ENCODE results near the gene IFT43.

Gene IFT43

DNA sequence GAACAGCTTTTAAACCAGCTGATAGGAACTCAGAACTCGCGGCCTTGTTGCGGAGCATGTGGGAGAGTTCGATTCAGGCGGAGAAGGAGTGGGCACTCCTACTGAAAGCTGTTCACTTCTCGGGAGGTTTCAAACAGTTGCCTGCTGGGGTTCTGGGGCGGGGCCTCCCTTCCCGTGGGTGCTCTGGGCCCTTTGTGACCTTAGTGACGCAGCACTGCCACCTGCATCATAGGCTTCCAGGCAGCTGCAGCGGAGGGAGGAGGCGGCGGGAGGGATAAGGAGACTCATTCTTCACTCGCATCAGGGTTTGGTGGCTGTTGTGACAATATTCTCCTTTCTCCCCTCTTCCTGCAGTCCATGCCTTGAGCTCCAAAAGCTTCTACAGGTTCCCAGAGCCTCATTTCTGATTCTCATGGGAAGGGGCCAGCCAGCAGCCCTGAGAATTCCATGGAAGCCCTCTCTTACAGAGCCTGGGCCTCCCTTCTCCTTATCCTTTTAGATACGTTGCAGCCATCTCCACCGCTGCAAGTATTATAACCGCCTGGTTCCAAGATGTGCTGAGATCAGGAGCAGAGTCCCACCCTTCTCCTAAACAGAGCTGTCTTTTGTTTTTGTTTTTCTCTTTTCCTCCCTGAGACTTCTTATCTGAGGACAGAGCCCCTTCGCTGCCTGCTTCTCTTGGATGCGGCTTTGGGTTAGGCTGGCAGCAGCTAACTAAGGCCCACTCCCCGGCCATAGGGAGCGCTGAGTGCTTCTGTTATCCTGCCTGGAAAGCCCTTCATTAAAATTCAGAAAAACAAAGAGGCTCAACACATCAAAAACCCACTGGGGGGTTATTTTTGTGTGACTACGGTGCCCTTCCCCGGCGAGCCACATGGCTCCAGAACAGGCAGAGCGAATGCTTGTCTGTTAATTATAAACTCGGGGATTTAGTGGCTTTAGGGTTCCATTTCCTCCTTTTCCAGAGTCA lies 98.5 kb downstream of the IFT43 start:
- 89% methylated on average over 25 of the region's 25 CpGs for WGBS
- H4K91ac ChIP-seq (ENCODE audit: low read length) = no peak overlapping the region
- no peak overlapping the region for H2BK120ac ChIP-seq (ENCODE audit: low read depth, low read length)
- no peak overlapping the region for H2AK5ac ChIP-seq (ENCODE audit: low read length, severe bottlenecking)
- H2AFZ ChIP-seq (ENCODE audit: low read depth, low read length) = no peak overlapping the region
- H2BK5ac ChIP-seq (ENCODE audit: low read depth, low read length, poor library complexity, severe bottlenecking) = no peak overlapping the region
- H3K36me3 ChIP-seq (ENCODE audit: control insufficient read depth in 1 of 2, insufficient read depth in 2 of 2, low read depth in 1 of 2, low read length in 2 of 2) = peaks cover 13 to 22% of the 10 kb centered on the region in 2 experiments
- no peak overlapping the region for H3K14ac ChIP-seq (ENCODE audit: low read length in 2 of 2)
- H3K4me1 ChIP-seq (ENCODE audit: control insufficient read depth, insufficient read depth, low read depth, low read length) = peaks cover 5% of the 10 kb centered on the region
- H3K27ac ChIP-seq (ENCODE audit: low read length, poor library complexity, severe bottlenecking) = no peak overlapping the region
- no peak overlapping the region for H3K18ac ChIP-seq (ENCODE audit: low read depth in 1 of 2, low read length in 2 of 2)
- H3K9me3 ChIP-seq (ENCODE audit: control insufficient read depth, low read length) = no peaks in the 10 kb centered on the region
- no peak overlapping the region for H3K9ac ChIP-seq (ENCODE audit: low read length)
- no peak overlapping the region for H3K4me3 ChIP-seq (ENCODE audit: insufficient read depth in 1 of 2, low read depth in 1 of 2, low read length in 2 of 2)
- peaks cover 0 to 3% of the 10 kb centered on the region in 2 experiments for H3K27me3 ChIP-seq (ENCODE audit: control insufficient read depth in 1 of 2, insufficient read depth in 1 of 2, low read length in 2 of 2)
- H3K4ac ChIP-seq (ENCODE audit: low read depth in 1 of 2, low read length in 2 of 2) = no peak overlapping the region
- H3K23ac ChIP-seq (ENCODE audit: low read length in 2 of 2) = no peak overlapping the region
- H2BK15ac ChIP-seq (ENCODE audit: low read depth, poor library complexity, severe bottlenecking) = no peak overlapping the region
- no peak overlapping the region for H3K4me2 ChIP-seq (ENCODE audit: low read length, poor library complexity, severe bottlenecking)
- H4K8ac ChIP-seq (ENCODE audit: low read length) = no peak overlapping the region
- H2BK12ac ChIP-seq (ENCODE audit: low read length in 2 of 2) = no peak overlapping the region
- no peaks in the 10 kb centered on the region for H3K79me1 ChIP-seq (replicated peaks; ENCODE audit: low read length, poor library complexity, severe bottlenecking)
- DNase-seq = no peak

DNA sequence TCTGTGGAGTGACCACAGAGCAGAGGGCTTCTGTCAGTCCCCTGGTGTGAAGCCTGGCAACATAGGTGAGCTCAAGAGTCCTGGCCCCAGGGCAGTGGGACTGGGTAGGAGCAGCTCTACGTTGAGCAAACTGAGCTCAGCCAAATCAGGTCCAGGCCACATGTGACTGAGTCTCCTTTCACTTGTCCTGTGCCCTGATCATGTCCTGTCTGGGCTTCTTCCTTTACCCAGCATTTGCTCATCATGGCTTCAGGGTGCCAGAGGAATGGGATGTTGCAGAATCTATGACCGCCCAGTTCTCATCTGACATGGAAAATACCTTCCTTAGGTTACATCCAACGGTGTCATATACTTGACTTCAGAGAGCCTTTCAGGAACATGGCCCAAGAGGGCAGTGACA lies 99.8 kb downstream of the IFT43 start:
- no peak overlapping the region for H3K9ac ChIP-seq (ENCODE audit: low read length)
- no peak overlapping the region for H2BK12ac ChIP-seq (ENCODE audit: low read length in 2 of 2)
- peaks cover 0 to 12% of the 10 kb centered on the region in 2 experiments for H3K27me3 ChIP-seq (ENCODE audit: control insufficient read depth in 1 of 2, insufficient read depth in 1 of 2, low read length in 2 of 2)
- H3K36me3 ChIP-seq (ENCODE audit: control insufficient read depth in 1 of 2, insufficient read depth in 2 of 2, low read depth in 1 of 2, low read length in 2 of 2) = peaks cover 13 to 22% of the 10 kb centered on the region in 2 experiments
- H3K23ac ChIP-seq (ENCODE audit: low read length in 2 of 2) = no peak overlapping the region
- no peak overlapping the region for H4K8ac ChIP-seq (ENCODE audit: low read length)
- H3K79me1 ChIP-seq (replicated peaks; ENCODE audit: low read length, poor library complexity, severe bottlenecking) = no peaks in the 10 kb centered on the region
- H2BK120ac ChIP-seq (ENCODE audit: low read depth, low read length) = no peak overlapping the region
- no peak overlapping the region for H2AK5ac ChIP-seq (ENCODE audit: low read length, severe bottlenecking)
- no peak overlapping the region for H2BK5ac ChIP-seq (ENCODE audit: low read depth, low read length, poor library complexity, severe bottlenecking)
- H3K27ac ChIP-seq (ENCODE audit: low read length, poor library complexity, severe bottlenecking) = no peak overlapping the region
- no peak overlapping the region for H3K4me3 ChIP-seq (ENCODE audit: insufficient read depth in 1 of 2, low read depth in 1 of 2, low read length in 2 of 2)
- no peak overlapping the region for H3K4me2 ChIP-seq (ENCODE audit: low read length, poor library complexity, severe bottlenecking)
- peaks cover 5% of the 10 kb centered on the region for H3K4me1 ChIP-seq (ENCODE audit: control insufficient read depth, insufficient read depth, low read depth, low read length)
- H2BK15ac ChIP-seq (ENCODE audit: low read depth, poor library complexity, severe bottlenecking) = no peak overlapping the region
- H3K4ac ChIP-seq (ENCODE audit: low read depth in 1 of 2, low read length in 2 of 2) = no peak overlapping the region
- H3K9me3 ChIP-seq (ENCODE audit: control insufficient read depth, low read length) = no peaks in the 10 kb centered on the region
- DNase-seq = no peak
- H3K18ac ChIP-seq (ENCODE audit: low read depth in 1 of 2, low read length in 2 of 2) = no peak overlapping the region
- 94% methylated on average over 3 of the region's 3 CpGs for WGBS
- no peak overlapping the region for H4K91ac ChIP-seq (ENCODE audit: low read length)
- no peak overlapping the region for H3K14ac ChIP-seq (ENCODE audit: low read length in 2 of 2)
- H2AFZ ChIP-seq (ENCODE audit: low read depth, low read length) = no peak overlapping the region

DNA sequence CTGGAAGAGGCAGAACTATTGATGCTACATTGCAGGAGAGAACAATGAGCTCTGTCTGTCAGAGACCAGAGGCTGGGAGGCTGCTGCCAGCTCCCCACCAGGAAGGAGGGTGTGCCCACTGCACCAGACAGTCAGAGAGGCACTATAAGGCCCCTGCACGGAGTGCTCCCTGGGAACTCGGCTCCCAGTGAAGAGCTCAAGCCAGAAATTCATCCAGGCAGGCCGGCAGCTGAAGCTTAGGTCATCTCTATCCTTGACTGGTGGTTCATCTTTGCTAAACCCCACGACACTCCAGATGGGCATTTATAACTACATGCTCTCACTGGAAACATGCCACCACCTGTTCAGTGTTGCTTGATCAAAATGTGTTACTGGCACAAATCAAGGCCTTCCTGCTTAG lies 101.1 kb downstream of the IFT43 start:
- 70% methylated on average over 4 of the region's 4 CpGs for WGBS
- no peak for DNase-seq
- Histone ChIP-seq H2BK5ac (ENCODE audit: low read depth, low read length, poor library complexity, severe bottlenecking) (no peak overlapping the region), H3K9ac (ENCODE audit: low read length) (no peak overlapping the region), H3K4me3 (ENCODE audit: insufficient read depth in 1 of 2, low read depth in 1 of 2, low read length in 2 of 2) (no peak overlapping the region), H2BK15ac (ENCODE audit: low read depth, poor library complexity, severe bottlenecking) (no peak overlapping the region), H4K8ac (ENCODE audit: low read length) (no peak overlapping the region), H3K27me3 (ENCODE audit: control insufficient read depth in 1 of 2, insufficient read depth in 1 of 2, low read length in 2 of 2) (peaks cover 9 to 14% of the 10 kb centered on the region in 2 experiments), H3K4me1 (ENCODE audit: control insufficient read depth, insufficient read depth, low read depth, low read length) (peaks cover 5% of the 10 kb centered on the region), H2BK120ac (ENCODE audit: low read depth, low read length) (no peak overlapping the region), H3K4ac (ENCODE audit: low read depth in 1 of 2, low read length in 2 of 2) (no peak overlapping the region), H4K91ac (ENCODE audit: low read length) (no peak overlapping the region), H2BK12ac (ENCODE audit: low read length in 2 of 2) (no peak overlapping the region), H3K14ac (ENCODE audit: low read length in 2 of 2) (no peak overlapping the region), H3K18ac (ENCODE audit: low read depth in 1 of 2, low read length in 2 of 2) (no peak overlapping the region), H2AFZ (ENCODE audit: low read depth, low read length) (no peak overlapping the region), H2AK5ac (ENCODE audit: low read length, severe bottlenecking) (no peak overlapping the region), H3K79me1 (replicated peaks; ENCODE audit: low read length, poor library complexity, severe bottlenecking) (no peaks in the 10 kb centered on the region), H3K23ac (ENCODE audit: low read length in 2 of 2) (no peak overlapping the region), H3K27ac (ENCODE audit: low read length, poor library complexity, severe bottlenecking) (no peak overlapping the region), H3K4me2 (ENCODE audit: low read length, poor library complexity, severe bottlenecking) (no peak overlapping the region), H3K9me3 (ENCODE audit: control insufficient read depth, low read length) (no peaks in the 10 kb centered on the region), H3K36me3 (ENCODE audit: control insufficient read depth in 1 of 2, insufficient read depth in 2 of 2, low read depth in 1 of 2, low read length in 2 of 2) (peaks cover 13 to 22% of the 10 kb centered on the region in 2 experiments)

DNA sequence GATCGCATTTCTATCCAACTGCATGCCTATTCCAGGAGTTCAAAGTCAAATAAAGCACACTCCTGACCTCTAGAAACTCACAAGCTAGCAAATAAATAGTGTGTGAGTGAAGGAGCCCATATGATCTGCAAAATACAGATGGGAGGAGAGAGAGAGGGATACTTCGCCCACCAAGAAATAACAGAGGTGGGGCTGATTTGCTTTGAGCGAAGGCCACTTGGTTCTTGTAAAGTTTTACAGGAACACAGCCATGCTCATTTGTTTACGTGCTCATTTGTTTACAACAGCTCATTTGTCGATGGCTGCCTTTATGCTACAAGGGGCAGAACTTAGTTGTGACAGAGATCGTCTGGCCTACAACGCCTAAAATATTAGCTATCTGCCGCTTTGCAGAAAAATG lies 102.8 kb downstream of the IFT43 start:
- Histone ChIP-seq H2BK12ac (ENCODE audit: low read length in 2 of 2) (no peak overlapping the region), H3K27ac (ENCODE audit: low read length, poor library complexity, severe bottlenecking) (no peak overlapping the region), H3K4ac (ENCODE audit: low read depth in 1 of 2, low read length in 2 of 2) (no peak overlapping the region), H3K4me2 (ENCODE audit: low read length, poor library complexity, severe bottlenecking) (no peak overlapping the region), H3K9me3 (ENCODE audit: control insufficient read depth, low read length) (no peaks in the 10 kb centered on the region), H3K4me3 (ENCODE audit: insufficient read depth in 1 of 2, low read depth in 1 of 2, low read length in 2 of 2) (no peak overlapping the region), H4K8ac (ENCODE audit: low read length) (no peak overlapping the region), H3K27me3 (ENCODE audit: control insufficient read depth in 1 of 2, insufficient read depth in 1 of 2, low read length in 2 of 2) (peaks cover 13 to 23% of the 10 kb centered on the region in 2 experiments), H2BK5ac (ENCODE audit: low read depth, low read length, poor library complexity, severe bottlenecking) (no peak overlapping the region), H4K91ac (ENCODE audit: low read length) (no peak overlapping the region), H3K4me1 (ENCODE audit: control insufficient read depth, insufficient read depth, low read depth, low read length) (peaks cover 5% of the 10 kb centered on the region), H3K9ac (ENCODE audit: low read length) (no peak overlapping the region), H3K79me1 (replicated peaks; ENCODE audit: low read length, poor library complexity, severe bottlenecking) (no peaks in the 10 kb centered on the region), H3K18ac (ENCODE audit: low read depth in 1 of 2, low read length in 2 of 2) (no peak overlapping the region), H3K36me3 (ENCODE audit: control insufficient read depth in 1 of 2, insufficient read depth in 2 of 2, low read depth in 1 of 2, low read length in 2 of 2) (peaks cover 3 to 10% of the 10 kb centered on the region in 2 experiments), H2AFZ (ENCODE audit: low read depth, low read length) (no peak overlapping the region), H3K23ac (ENCODE audit: low read length in 2 of 2) (no peak overlapping the region), H2BK15ac (ENCODE audit: low read depth, poor library complexity, severe bottlenecking) (no peak overlapping the region), H2BK120ac (ENCODE audit: low read depth, low read length) (no peak overlapping the region), H2AK5ac (ENCODE audit: low read length, severe bottlenecking) (no peak overlapping the region), H3K14ac (ENCODE audit: low read length in 2 of 2) (no peak overlapping the region)
- no peak for DNase-seq
- WGBS = 68% methylated on average over 7 of the region's 8 CpGs
